Stomach (tissue), 4 donors: ENCODE measurements around the gene PKHD1.

ENCODE experiments used
- EP300 ChIP-seq: sonication (generic); formaldehyde crosslinking; IDR thresholded peaks from one replicate; pipeline ENCODE4 v1.6.1; 2017; ENCODE audit warnings: antibody characterized with exemption
- POLR2A ChIP-seq, 4 donors: fragments of 450-650 bp; IDR thresholded peaks; one replicate each; pipeline ENCODE4 v1.6.1; 2016; ENCODE audit warnings: antibody characterized with exemption in 4 of 4, control low read depth in 2 of 4, mild to moderate bottlenecking in 1 of 4, moderate library complexity in 1 of 4
- POLR2AphosphoS5 ChIP-seq, 3 donors: sonication (generic); formaldehyde crosslinking; IDR thresholded peaks; one replicate each; pipeline ENCODE4 v1.6.1; 2016; ENCODE audit warnings: antibody characterized with exemption in 3 of 3
- TF ChIP-seq, protein P1 (sequence below), 7 experiments: fragments of 450-650 bp in 4 of 7; fragments of 200-600 bp in 3 of 7; sonication (generic) in 3 of 7; IDR thresholded peaks; one replicate each; pipeline ENCODE4 v1.5.1; 2016 to 2019; ENCODE audit warnings: antibody characterized with exemption in 7 of 7, control low read depth in 2 of 7, mild to moderate bottlenecking in 1 of 7

DNA sequence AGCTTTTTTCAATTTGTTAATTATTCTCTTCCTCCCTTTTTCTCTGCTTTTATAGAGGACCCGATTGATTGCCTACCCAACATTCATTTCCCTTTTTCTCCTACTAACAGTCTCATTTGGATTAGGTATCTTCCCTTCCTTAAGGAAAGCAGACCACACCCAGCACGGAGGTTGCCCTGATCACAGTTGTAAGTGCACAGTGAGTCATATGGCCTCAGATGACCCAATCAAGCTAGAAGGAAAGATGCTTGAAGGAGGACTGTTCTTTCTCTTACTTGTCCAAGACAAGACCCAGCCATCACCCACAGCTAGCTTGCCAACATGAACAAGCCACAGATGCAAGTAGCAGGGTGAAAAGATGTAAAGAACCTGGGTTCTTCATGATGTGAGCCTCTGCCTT, 518.6 kb downstream of the PKHD1 start:
- TF ChIP-seq POLR2A (IDR thresholded peaks at IDR 0.05) (no peak), EP300 (no peak), POLR2AphosphoS5 (IDR thresholded peaks at IDR 0.05) (no peak)
- TF ChIP-seq, protein P1, sequence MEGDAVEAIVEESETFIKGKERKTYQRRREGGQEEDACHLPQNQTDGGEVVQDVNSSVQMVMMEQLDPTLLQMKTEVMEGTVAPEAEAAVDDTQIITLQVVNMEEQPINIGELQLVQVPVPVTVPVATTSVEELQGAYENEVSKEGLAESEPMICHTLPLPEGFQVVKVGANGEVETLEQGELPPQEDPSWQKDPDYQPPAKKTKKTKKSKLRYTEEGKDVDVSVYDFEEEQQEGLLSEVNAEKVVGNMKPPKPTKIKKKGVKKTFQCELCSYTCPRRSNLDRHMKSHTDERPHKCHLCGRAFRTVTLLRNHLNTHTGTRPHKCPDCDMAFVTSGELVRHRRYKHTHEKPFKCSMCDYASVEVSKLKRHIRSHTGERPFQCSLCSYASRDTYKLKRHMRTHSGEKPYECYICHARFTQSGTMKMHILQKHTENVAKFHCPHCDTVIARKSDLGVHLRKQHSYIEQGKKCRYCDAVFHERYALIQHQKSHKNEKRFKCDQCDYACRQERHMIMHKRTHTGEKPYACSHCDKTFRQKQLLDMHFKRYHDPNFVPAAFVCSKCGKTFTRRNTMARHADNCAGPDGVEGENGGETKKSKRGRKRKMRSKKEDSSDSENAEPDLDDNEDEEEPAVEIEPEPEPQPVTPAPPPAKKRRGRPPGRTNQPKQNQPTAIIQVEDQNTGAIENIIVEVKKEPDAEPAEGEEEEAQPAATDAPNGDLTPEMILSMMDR (IDR thresholded peaks at IDR 0.05), result no peak
